ENCODE measurements around the gene ACP4. TPM values are rescaled to one million over a fixed set of nuclear protein-coding genes. Genes with fewer than 3 reads are reported as not detected.
"Not testable (repeated sequence)": the region's sequence is repeated elsewhere in the genome, so short reads cannot be mapped to it uniquely, and the experiment has no call there.

ACP4 gene
- total RNA-seq, 1 donor from 2014 or later, result not detected

DNA sequence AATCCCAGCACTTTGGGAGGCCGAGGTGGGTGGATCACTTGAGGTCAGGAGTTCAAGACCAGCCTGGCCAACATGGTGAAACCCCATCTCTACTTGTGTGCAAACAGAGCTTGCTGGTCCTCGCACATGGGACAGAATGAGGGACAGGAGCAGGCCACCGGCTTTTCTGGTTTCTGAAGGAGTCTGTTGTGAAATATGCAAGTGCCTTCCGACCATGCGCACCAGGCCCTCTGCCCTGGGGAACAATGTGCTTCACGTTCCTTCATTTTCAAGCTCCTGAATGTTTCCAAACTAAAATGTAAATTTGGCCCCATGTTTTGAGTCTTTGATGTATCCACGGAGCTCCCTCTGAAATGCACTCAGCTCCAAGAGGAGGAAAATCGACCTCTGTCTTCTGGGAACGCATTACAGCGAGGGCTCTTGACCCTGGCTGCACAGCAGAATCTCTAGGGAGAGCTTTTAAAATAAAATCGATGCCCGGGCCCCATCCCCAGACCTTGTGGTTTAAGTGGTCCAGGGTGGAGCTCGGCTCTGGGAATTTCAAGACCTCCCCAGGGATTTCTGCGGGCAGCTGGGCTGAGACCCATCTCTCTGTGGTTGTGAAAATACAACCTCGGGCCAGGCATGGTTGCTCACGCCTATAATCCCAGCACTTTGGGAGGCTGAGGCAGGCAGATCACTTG is 9.3 kb upstream of the ACP4 start:
- peaks cover 8% of the 10 kb centered on the region for H3K4me1 Mint-ChIP-seq

DNA sequence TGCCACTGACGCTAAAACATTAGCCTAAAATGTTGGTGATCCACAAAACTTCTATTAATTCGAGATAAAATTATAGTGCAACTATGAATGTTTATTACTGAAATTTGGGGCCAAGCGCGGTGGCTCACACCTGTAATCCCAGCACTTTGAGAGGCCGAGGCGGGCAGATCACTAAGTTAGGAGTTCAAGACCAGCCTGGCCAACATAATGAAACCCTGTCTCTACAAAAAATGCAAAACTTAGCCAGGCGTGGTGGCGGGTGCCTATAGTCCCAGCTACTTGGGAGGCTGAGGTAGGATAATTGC is 6.4 kb upstream of the ACP4 start:
- DNase-seq (ENCODE audit: low spot score in 2 of 2, unreplicated experiment in 2 of 2); H3K4me1 Mint-ChIP-seq; H3K4me3 Mint-ChIP-seq; H3K27ac Mint-ChIP-seq; H3K36me3 Mint-ChIP-seq; H3K9me3 Mint-ChIP-seq: not testable (repeated sequence)
- H3K27me3 Mint-ChIP-seq (ENCODE audit: low read depth), result peaks cover 50% of the 10 kb centered on the region
- TF ChIP-seq, protein P1, sequence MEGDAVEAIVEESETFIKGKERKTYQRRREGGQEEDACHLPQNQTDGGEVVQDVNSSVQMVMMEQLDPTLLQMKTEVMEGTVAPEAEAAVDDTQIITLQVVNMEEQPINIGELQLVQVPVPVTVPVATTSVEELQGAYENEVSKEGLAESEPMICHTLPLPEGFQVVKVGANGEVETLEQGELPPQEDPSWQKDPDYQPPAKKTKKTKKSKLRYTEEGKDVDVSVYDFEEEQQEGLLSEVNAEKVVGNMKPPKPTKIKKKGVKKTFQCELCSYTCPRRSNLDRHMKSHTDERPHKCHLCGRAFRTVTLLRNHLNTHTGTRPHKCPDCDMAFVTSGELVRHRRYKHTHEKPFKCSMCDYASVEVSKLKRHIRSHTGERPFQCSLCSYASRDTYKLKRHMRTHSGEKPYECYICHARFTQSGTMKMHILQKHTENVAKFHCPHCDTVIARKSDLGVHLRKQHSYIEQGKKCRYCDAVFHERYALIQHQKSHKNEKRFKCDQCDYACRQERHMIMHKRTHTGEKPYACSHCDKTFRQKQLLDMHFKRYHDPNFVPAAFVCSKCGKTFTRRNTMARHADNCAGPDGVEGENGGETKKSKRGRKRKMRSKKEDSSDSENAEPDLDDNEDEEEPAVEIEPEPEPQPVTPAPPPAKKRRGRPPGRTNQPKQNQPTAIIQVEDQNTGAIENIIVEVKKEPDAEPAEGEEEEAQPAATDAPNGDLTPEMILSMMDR (IDR thresholded peaks at IDR 0.05; ENCODE audit: unreplicated experiment), result peak; percentile 38

More for the DNA sequence above, 9.3 kb upstream of the ACP4 start:
- H3K27ac Mint-ChIP-seq, result no peak overlapping the region
- DNase-seq (ENCODE audit: low spot score in 2 of 2, unreplicated experiment in 2 of 2), result no peak
- H3K9me3 Mint-ChIP-seq, result no peaks in the 10 kb centered on the region
- H3K27me3 Mint-ChIP-seq (ENCODE audit: low read depth), result peaks cover 76% of the 10 kb centered on the region
- H3K36me3 Mint-ChIP-seq, result no peaks in the 10 kb centered on the region
- TF ChIP-seq, protein P1 (IDR thresholded peaks at IDR 0.05; ENCODE audit: unreplicated experiment), result no peak
- H3K4me3 Mint-ChIP-seq, result no peak overlapping the region

DNA sequence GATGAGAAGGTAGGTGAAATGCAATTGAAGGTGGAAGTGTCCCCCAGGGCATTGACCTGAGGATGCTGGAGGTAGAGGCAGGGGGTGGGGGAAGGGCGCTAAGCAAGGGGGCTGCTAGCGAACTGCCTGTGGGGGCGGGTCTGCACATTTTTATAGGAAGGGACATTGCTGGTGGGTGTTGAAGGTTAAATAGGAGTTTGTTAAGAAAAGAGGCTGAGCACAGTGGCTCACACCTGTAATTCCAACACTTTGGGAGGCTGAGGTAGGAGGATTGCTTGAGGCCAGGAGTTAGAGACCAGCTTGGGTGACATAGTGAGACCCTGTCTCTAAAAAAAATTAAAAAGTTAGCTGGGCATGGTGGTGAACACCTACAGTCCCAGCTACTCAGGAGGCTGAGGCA is 5.5 kb upstream of the ACP4 start:
- Mint-ChIP-seq H3K4me3 (no peak overlapping the region), H3K9me3 (no peaks in the 10 kb centered on the region), H3K4me1 (peaks cover 3% of the 10 kb centered on the region), H3K27ac (no peak overlapping the region), H3K27me3 (ENCODE audit: low read depth) (peaks cover 41% of the 10 kb centered on the region), H3K36me3 (no peaks in the 10 kb centered on the region)
- no peak for DNase-seq (ENCODE audit: low spot score in 2 of 2, unreplicated experiment in 2 of 2)
- TF ChIP-seq, protein P1 (IDR thresholded peaks at IDR 0.05; ENCODE audit: unreplicated experiment), result no peak

DNA sequence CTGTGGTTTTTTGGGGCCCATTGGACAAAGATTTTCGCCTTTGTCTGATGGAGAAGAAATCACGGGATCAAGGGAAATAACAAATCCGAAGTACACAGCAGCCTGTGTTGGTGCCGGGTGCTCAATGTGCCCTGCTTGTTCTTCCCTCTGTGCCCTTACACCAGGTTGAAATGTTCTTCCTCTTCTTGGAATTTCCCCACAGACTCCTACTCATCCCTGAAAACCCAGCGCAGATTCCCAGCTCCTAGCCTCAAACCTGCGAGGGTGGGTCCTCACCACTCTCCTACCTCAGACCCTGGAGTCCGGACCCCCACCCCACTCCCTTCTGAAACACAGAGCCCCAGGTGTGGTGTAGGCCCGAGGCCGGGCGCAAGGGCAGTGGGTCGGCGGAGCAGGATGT is 4.9 kb upstream of the ACP4 start:
- no peak overlapping the region for H3K4me3 Mint-ChIP-seq
- H3K27me3 Mint-ChIP-seq (ENCODE audit: low read depth), result peaks cover 35% of the 10 kb centered on the region
- H3K4me1 Mint-ChIP-seq, result peaks cover 3% of the 10 kb centered on the region
- no peaks in the 10 kb centered on the region for H3K36me3 Mint-ChIP-seq
- DNase-seq (ENCODE audit: low spot score in 2 of 2, unreplicated experiment in 2 of 2), result no peak
- no peak overlapping the region for H3K27ac Mint-ChIP-seq
- TF ChIP-seq, protein P1 (IDR thresholded peaks at IDR 0.05; ENCODE audit: unreplicated experiment), result no peak
- H3K9me3 Mint-ChIP-seq, result no peaks in the 10 kb centered on the region

DNA sequence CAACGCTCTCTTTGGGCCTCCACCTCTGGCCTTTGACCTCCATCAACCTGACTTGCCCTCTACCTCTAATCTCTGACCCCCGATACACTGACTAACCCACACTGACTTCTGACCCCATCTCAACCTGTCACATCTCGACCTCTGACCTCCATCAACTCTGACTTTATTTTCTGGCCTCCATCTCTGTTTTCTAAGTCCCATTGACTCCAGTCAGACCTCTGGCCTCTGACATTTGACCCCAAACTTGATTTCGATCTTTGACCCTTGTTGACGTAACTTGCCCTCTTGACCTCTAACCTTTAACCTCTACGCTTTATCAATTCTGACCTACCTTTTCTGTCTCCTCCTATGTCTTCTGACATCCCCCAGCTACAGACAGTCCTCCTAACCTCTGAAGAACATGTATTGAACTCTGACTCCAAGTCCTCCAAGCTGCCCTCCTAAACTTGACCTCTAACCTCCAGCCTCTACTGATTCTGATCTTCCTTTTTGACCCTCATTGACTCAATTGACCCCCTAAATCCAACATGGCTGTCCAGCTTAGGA is 780 bp downstream of the ACP4 start:
- Mint-ChIP-seq H3K36me3 (no peaks in the 10 kb centered on the region), H3K27ac (no peak overlapping the region), H3K4me1 (peaks cover 4% of the 10 kb centered on the region), H3K27me3 (ENCODE audit: low read depth) (no peaks in the 10 kb centered on the region), H3K4me3 (no peak overlapping the region), H3K9me3 (no peaks in the 10 kb centered on the region)
- TF ChIP-seq, protein P1 (IDR thresholded peaks at IDR 0.05; ENCODE audit: unreplicated experiment), result no peak
- no peak for DNase-seq (ENCODE audit: low spot score in 2 of 2, unreplicated experiment in 2 of 2)

Measured in mesothelial cell of epicardium (in vitro differentiated cells).